CD4-positive, alpha-beta T cell treated with Interleukin-6 for 4 hours (primary cell): ENCODE data around the gene ERF.
A peak's percentile ranks its signal among the peaks of the same experiment; 100 is the strongest.

ENCODE experiments used
- DNase-seq: peaks from one replicate; pipeline ENCODE4 v3.0.0-alpha.2; 2020; ENCODE audit warnings: mixed read lengths

The ERF gene

DNA sequence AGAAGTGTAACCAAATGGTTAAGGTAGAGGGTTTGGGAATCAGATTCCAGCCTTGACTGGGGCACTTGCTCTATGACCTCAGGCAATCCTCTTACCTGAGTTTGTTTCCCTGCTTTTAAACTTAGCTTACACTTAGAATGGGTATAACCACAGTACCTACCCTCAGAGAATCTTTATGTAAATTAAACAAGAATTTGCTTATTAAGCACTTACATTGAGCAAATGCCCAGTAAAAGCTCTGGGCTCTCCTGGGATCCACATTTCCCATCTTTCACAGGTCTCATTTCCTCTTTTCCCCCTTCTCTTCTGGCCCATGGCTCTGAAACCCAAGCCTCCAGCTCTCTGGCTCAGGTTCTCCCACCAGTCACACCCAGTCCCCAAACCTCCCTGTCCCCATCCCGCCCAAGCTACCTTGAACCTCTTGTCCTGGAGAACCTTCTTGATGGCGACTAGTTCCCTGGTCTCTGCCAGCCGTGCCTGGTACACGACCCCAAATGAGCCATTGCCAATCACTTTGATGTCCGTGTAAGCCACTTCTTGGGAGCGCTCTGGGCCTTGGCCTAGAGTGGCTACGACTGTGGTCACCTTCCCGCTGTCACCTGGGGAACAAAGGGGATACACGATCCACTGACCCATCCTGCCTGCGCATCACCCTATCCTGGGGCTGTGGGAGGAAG lies 15.2 kb downstream of the ERF start:
- no peak for DNase-seq

DNA sequence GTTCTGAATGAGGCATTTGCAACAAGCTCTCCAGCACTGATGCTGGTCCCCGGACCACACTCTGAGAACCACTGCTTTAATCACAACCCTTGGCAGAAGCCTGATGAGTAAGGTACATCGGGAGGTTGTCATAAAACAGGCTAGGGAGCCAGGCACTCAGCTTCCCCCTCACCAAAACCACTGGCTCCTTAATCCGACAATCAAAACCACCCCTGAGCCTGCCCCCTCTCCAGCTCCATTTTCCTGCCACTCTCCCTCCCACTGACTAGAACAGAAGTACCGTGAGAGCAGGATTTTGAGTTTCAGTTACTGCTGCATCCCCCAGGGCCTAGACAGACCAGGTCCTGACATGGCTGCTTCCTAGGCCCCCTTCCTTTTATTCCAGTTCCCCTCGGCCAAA lies 19.7 kb downstream of the ERF start:
- no peak for DNase-seq

DNA sequence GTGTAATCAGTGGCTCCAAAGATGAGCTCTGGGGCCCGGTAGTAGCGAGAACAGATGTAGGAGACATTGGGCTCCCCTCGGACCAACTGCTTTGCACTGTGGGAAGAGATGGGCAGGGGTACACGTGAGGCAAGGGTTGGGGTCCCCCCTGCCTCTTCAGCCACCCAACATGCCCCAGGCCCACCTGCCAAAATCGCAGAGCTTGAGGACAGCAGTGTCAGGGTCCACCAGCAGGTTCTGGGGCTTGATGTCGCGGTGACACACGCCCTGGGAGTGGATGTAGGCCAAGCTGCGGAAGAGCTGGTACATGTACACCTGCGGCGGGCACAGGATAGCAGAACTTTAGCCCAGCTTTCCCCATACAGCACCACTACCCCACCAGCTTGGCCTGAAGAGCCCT lies 20.6 kb downstream of the ERF start:
- DNase-seq, result no peak

DNA sequence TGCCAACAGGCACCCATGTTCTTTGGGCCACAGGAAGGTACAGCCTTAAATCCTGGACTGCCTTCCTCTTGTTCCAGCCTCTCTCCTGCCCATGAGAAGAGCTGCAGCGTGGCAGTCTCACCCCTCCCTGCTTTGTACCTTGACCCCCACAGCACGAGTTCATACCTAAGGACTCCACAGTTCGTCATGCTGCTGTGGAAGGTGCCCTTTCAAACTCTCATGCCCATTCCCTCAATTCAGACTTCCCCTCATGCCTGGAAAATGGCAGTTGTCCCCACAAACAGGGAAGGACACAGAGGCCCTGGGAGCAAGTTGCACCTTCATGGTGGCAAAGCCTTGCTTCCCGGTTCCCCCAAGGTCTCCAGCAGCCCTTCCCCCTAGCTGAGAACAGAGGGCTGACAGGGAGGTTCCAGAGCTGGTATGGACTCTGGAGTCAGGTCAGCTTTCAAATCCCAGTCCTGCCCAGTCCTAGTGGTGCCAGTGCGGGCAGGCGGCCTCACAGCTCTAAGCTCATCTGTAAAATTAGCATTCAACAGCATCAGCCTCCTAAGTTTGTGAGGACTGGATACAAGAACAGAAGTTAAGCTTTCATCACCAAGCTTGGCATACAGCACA lies 21.1 kb downstream of the ERF start:
- DNase-seq, result no peak

DNA sequence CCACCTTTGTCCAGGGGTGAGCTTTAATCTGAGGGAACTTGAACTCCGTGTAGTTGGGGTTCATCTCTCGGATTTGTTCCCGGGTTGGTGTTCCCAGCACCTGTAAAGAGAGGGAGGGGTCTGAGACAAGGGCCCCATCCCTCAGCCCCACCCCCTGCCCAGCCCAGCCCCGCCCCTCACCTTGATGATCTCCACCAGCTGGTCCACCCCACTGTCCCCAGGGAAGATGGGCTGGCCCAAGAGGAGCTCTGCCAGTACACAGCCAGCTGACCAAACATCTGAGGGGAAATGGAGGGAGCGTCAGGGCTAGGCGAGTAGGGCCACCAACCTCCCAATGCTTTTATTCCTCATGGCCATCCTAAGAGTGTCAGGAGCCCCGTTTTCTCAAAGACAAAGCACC lies 21.8 kb downstream of the ERF start:
- no peak for DNase-seq

DNA sequence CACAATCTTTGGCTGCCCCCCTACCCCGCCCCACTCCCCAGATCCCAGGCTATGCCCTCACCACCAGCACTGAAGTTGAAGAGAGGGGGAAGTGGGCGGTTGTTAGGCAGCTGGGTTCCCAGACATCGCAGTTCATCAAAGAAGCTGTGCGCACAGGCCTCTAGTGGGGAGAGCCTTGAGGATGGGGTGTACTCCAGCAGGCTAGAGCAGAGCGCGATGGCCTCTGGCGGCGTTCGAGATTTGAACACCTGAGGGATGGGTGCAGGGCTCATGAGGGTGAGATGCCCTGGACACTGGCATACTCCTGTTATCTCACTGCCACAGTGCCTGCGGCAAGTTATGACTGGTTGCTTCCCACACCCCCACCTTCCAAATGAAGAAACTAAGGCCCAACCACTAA lies 22.5 kb downstream of the ERF start:
- DNase-seq, result no peak

DNA sequence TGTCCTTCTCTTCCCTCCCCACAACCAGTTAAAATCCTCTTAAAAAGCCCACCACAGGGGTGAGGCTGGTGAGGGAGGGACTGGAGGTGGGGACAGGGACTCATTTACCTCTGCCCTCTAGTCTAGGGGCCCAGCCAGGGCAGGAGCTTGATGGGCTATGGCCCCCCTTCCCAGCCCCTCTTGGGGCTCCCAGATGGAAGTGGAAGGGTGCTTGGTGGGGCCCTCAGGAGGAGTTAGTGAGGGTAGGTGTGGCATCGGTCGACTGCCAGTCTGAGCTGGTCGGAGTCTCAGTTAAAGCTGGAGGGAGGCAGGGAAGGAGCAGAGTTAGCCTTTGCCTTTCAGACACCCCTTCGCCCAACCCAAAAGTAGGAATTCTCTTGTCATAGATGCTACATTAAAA lies 24.4 kb downstream of the ERF start:
- no peak for DNase-seq

DNA sequence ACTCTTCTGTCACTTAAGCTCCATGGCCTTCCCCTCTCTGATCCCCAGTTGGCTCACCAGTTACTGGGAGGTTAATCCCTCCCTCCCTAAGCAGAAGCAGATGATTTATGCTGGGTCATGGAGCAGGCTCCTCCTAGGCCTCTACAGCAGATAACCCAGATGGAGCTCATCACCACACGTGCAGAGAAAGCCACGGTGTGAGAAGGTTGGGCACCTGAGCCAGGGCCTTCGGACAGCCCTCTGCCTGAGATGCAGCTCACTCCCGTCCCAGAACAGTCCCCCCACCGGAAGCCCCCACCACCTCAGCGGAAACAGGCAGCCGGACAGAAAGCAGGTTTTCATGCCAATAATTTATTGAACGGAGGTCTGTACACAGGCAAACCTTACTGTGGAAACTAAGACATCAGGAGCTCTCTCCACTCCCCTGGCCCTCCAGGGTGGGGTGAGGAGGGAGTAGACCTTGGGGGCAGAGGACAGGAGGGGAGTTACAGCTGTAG lies 25.0 kb downstream of the ERF start:
- DNase-seq, result no peak

DNA sequence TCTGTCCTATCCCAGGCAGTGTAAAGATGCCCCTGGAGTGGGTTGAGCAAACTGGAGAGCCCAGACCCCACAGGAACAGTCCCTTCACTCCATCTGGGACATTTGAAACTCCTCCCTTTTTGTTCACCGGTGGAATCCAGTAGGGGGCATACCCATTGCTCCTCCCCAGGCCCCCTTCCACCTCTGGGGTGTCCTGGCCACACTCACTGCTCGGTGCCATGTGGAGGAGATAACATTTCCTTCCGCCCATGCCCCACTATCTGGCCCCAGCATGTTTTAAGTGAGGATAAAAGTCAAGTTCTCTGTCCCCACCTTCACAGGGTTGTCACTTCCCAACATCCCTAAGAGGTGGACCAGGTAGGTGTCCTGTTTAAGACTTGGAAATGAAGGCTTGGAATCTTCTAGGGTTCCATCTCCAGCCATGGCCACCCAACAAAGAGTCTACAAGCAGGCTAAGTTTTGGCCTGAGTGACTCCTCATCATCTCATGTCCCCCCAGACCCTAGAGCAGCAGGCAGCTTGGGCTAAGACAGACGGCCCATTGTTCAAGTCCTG lies 25.6 kb downstream of the ERF start:
- DNase-seq, result no peak

DNA sequence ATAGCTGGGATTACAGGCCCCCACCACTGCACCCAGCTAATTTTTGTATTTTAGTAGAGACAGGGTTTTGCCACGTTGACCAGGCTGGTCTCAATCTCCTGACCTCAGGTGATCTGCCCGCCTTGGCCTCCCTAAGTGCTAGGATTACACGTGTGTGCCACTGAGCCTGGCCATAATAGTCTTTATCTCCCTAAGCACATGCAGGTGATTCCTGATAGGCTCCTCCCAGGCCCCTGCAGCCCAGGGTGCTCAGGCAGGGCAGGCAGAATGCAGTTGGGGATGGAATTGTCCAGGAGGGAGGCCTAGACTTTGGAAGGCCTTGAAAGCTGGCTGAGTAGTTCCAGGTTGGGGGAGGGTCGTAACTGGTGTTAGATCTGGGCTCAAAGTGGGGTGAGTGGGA lies 26.3 kb downstream of the ERF start:
- DNase-seq, result no peak

DNA sequence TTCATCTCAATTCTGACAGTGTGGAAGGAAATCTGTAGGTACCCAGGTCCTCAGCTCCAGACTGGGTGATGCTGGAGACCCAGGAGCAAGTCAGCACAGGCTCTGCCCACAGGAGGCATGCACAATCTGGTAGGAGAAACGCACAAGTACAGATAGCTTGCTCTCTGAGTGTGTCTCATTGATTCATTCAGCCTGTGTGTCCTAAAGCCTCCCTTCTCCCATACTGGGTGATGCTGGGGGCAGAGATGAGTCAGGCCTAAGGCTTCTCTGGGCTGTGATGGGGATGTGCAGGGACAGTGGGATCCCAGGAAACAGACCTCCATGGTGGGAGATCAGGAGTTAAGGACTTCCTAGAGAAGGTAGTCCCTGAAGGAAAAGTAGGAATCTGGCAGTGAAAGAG lies 28.0 kb downstream of the ERF start:
- no peak for DNase-seq

DNA sequence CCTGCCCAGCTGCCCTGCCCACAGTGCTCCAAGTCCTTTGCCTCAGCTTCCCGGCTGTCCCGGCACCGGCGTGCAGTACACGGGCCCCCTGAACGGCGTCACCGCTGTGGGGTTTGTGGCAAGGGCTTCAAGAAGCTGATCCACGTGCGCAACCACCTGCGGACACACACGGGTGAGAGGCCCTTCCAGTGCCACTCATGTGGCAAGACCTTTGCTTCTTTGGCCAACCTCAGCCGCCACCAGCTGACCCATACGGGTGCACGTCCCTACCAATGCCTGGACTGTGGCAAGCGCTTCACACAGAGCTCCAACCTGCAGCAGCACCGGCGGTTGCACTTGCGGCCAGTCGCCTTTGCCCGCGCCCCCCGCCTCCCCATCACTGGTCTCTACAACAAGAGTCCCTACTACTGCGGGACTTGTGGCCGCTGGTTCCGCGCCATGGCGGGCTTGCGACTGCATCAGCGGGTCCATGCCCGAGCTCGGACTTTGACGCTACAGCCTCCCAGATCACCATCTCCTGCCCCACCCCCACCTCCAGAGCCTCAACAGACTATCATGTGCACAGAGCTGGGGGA lies 29.1 kb downstream of the ERF start:
- DNase-seq, result no peak

DNA sequence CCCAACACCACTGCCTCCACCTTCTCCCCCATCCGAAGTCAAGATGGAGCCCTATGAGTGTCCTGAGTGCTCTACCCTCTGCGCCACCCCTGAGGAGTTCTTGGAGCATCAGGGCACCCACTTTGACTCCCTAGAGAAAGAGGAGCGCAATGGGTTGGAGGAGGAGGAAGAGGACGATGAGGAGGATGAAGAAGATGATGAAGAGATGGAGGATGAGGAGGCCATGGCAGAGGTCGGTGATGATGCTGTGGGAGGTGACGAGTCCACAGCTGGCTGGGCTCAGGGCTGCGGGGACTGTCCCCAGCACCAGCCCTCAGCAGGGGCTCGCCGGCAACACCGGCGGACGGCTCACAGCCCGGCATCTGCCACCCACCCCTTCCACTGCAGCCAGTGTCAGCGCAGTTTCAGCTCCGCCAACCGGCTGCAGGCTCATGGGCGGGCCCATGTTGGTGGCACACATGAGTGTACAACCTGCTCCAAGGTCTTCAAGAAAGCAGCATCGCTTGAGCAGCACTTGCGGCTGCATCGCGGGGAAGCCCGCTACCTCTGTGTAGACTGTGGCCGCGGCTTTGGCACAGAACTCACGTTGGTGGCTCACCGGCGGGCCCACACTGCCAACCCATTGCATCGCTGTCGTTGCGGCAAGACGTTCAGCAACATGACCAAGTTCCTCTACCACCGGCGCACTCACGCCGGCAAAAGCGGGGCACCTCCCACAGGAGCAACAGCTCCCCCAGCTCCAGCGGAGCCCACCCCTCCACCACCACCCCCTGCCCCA lies 29.8 kb downstream of the ERF start:
- DNase-seq, result no peak

DNA sequence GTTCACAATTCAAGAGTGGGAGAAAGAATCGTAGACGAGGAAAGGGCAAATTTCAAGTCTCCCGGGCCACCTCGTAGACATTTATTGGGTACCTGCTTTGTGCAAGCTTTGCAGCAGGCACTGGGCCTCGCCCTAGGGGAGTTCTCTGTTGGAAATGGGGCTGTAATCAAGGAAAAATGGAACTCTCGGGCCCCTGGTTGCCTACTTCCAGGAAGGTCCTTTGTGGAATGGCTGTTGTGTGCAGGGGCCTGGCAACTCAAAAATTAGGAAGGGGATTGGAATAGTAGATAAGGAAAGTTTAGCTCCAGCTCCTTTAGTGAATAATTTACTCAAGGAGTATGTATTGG lies 34.2 kb downstream of the ERF start:
- DNase-seq, result no peak

DNA sequence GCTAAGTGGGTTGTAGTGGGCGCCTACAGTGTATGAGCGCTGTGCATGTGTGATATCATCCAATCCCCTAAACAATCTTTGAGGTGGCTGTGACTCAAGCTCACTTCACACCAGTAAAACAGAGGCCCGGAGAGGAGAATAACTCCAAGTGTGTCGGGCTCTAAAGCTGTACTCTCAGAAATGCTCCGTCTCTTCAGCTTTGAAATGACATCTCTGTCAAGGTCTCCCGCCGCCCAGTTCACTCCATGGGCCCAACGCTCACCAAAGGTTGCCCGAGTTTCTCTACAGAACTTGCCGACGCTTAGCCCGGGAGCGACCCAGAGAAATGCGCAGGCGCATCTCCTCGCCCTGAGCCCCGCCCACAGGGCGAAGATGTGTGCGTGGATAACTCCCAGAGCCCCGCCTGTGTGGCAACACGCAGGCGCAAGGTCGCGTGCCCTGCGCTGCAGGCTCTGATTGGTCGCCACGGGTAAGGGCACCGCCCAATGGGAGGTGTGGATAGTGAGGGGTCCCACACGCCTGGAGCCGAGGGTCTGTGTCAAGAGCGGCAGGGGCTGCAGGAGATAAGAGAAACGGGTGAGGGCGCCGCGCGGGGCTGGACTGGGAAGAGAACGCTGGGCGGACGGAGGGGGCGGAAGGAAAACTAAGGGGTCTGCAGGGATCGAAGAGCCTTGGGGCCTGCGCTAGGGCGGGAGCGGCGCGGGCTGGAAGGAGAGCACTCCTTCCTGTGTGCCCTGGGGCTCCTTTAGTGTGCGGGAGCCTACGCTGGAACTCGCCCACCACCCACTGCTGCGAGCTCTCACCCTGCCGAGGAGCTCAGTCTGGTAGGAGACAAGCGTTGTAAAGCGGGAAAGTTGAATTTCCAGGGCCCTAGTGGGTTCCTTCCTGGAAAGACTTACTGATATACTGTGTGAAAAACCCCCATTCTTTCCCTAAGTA lies 34.8 kb downstream of the ERF start, which contains the start of gene ZNF526:
TSS of gene ZNF526 (plus strand) at position 501 of the 939 bp plus-strand sequence. CDS start 4,092 bp downstream, outside the sequence.
- DNase-seq, result peak; percentile 98

DNA sequence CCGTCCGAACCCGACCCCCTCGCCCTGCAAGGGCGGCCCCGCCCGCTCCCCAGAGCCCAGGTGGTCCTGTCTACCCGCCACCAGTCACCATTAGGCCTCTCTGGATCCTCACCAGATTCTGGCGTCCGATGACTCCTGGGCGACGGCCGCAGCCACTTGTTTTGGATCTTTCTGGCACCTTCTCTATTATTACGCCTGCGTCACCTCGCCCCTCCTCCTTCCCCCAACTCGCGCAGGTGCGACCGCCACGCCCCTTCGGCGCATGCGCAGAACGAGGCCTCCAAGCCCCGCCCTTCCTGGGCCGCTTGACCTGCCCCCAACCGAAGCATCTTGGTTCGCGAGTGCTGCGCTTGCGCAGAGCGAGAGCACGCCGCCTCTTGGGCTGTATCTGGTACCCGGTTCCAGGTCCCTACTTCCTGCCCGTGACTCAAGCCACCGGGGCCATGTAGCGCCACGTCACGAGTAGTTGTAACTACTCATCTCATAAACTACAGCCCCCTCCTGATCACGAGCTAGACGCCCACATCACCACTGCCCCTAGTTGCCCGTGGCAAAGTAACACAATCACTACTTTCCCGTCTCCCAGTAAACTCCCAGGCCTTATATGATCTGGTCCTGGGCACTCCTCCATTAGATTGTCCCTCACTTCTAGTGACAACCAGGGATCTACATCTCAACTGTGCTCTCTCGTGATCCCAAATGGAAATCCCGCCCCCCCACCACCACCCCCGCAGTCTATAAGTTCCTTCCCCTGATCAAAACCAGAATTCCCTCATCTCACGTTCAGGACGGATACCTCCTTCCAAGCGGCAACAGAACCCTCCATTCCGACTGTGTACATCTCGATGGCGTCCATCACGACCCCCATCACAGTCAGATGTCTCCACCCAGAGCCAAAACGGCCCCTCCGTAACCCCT lies 37.1 kb downstream of the ERF start, which contains the start of gene DEDD2:
TSS of gene DEDD2 (minus strand) at position 158 of the 918 bp plus-strand sequence. CDS start 670 bp downstream, outside the sequence.
- peak; percentile 99 for DNase-seq

DNA sequence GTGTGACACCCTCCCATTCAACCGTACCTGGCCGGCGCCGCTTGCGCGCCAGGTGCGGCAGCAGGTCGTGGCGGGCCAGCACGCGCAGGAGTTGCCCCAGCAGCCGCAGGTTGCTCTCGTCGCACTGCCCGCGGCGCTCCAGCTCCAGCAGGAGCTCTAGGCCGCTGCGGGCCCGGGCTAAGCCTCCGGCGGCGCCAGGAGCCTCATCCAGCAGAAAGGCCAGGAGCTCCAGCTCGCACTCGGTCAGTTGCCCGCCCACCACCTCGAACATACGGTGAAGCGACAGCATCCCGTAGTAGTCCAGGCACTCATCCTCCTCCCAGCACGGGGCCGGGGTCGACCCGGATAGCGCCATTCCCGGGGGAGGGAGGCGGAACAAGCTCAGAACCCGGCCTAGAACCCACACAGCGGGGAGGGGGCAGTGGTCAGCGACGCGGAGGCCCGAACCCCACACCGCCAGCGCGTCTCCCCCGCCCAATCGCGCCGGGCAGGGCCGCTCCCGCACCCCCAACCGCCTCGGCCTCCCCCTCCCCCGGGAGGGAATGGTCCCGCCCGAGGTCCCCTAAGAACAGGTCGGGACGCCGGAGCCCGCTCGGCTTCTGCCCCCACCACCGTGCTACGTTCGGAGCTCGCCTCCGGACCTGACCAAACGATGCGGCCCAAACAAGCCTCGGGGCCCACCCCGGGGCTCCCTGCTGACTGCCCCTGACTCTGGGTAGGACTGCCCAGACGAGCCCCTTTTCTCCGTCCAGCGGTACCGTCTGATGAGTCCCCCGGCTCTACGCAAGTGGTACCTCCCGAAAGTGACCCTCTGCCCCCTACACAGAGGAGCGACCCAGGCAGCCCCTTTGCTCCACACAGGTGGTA lies 38.0 kb downstream of the ERF start:
- DNase-seq, result peak; percentile 32

DNA sequence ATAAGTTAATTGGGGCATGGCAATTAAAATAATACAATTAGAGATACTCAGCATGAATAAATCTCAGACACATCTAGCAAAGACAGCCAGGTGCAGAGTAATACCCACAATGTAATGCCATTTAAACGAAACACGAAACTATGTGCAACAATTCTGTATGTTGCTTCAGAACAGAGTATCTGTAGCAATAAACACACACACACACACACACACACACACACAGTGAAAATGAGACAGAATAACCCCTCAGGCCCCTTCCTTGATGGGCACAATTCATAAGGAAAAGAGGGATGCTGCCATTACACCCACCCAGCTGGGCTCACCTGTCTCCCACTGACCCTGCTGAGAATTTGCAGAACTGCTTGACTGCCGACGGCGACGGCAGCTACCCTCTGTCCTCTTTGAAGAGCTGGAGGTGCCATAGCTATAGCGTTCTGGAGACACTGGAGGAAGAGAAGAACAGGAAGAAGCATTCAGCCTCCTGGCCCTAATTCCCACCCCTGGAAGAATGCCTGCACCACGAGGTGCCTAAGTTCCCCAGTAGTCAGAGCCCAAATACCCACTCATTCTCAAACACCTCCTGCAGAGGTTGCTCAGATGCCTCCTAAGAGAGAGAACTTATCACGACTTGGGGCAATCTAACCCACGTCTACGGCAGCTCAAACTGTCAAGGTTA lies 40.0 kb downstream of the ERF start:
- DNase-seq, result no peak

DNA sequence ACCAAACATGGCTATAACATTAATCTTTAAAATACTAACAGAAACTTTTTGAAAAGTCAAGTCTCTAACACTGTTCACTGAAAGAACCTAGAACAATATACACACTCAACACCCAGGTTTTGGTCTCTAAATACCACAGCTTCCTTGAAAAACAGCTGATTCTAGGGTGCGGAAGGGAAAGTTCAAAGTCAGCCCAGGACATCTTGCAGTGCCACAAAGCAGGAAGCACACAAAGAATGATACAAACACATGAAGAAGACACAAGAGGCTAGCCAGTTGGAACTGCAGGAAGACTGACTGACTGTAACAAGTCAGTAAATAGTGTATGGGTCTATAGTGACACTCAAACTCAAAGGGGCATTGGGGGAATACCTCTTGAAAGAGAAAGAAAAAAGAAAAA lies 42.0 kb downstream of the ERF start:
- no peak for DNase-seq
